SK-N-SH treated with all-trans-retinoic acid at 6 μM for 48 hours (cell line): ENCODE results near the gene GRK2.

Experiments used
- ATAC-seq: fragments of 200-7000 bp; cut with Tn5 transposase; 3 replicates; pipeline ENCODE4 v1.9.1; 2020; ENCODE audit warnings: mild to moderate bottlenecking, moderate library complexity
- ARNTL ChIP-seq: fragments of 450-650 bp; formaldehyde crosslinking; IDR thresholded peaks from 2 replicates; pipeline ENCODE4 v1.5.0; 2020; ENCODE audit warnings: low read depth, mild to moderate bottlenecking, moderate library complexity, borderline replicate concordance
- BACH2 ChIP-seq: fragments of 250-450 bp; sonication (Bioruptor Pico); IDR thresholded peaks from 2 replicates; pipeline ENCODE4 v1.9.0; 2021; ENCODE audit warnings: mild to moderate bottlenecking, borderline replicate concordance
- CREB5 ChIP-seq: fragments of 250-450 bp; sonication (Bioruptor Pico); IDR thresholded peaks from 2 replicates; pipeline ENCODE4 v1.5.1; 2020; ENCODE audit warnings: low read depth, mild to moderate bottlenecking, moderate library complexity
- CSDC2 ChIP-seq: fragments of 250-450 bp; sonication (Bioruptor Pico); IDR thresholded peaks from 2 replicates; pipeline ENCODE4 v1.5.0; 2020; ENCODE audit warnings: mild to moderate bottlenecking, moderate library complexity
- CSRNP3 ChIP-seq: fragments of 250-450 bp; sonication (Bioruptor Pico); IDR thresholded peaks from 2 replicates; pipeline ENCODE4 v1.5.1; 2021; ENCODE audit warnings: mild to moderate bottlenecking, moderate library complexity
- ESRRG ChIP-seq: fragments of 250-450 bp; sonication (Bioruptor Pico); IDR thresholded peaks from 2 replicates; pipeline ENCODE4 v1.6.1; 2021; ENCODE audit warnings: mild to moderate bottlenecking
- OSR1 ChIP-seq: fragments of 250-450 bp; sonication (Bioruptor Pico); IDR thresholded peaks from 2 replicates; pipeline ENCODE4 v1.8.0; 2022; ENCODE audit warnings: moderate library complexity, mild to moderate bottlenecking, inconsistent platforms
- POU6F1 ChIP-seq: fragments of 250-450 bp; sonication (Bioruptor Pico); IDR thresholded peaks from 2 replicates; pipeline ENCODE4 v1.8.0; 2021; ENCODE audit warnings: low read depth, mild to moderate bottlenecking, moderate library complexity, borderline replicate concordance
- PPARA ChIP-seq: fragments of 250-450 bp; sonication (Bioruptor Pico); IDR thresholded peaks from 2 replicates; pipeline ENCODE4 v1.5.0; 2020; ENCODE audit warnings: mild to moderate bottlenecking, borderline replicate concordance
- RARB ChIP-seq: fragments of 250-450 bp; sonication (Bioruptor Pico); IDR thresholded peaks from 2 replicates; pipeline ENCODE4 v1.8.0; 2021; ENCODE audit warnings: mild to moderate bottlenecking, moderate library complexity
- SNAI2 ChIP-seq: fragments of 250-450 bp; sonication (Bioruptor Pico); IDR thresholded peaks from 2 replicates; pipeline ENCODE4 v1.5.0; 2020; ENCODE audit warnings: mild to moderate bottlenecking, moderate library complexity
- TCF4 ChIP-seq: fragments of 250-450 bp; sonication (Bioruptor Pico); IDR thresholded peaks from 2 replicates; pipeline ENCODE4 v1.8.0; 2021; ENCODE audit warnings: mild to moderate bottlenecking, moderate library complexity, borderline replicate concordance
- TOX ChIP-seq: fragments of 250-450 bp; sonication (Bioruptor Pico); IDR thresholded peaks from 2 replicates; pipeline ENCODE4 v1.8.0; 2021; ENCODE audit warnings: mild to moderate bottlenecking, moderate library complexity, borderline replicate concordance
- TSHZ2 ChIP-seq: fragments of 250-450 bp; sonication (Bioruptor Pico); IDR thresholded peaks from 2 replicates; pipeline ENCODE4 v1.5.0; 2020; ENCODE audit warnings: mild to moderate bottlenecking, moderate library complexity
- ZC3H10 ChIP-seq: fragments of 250-450 bp; sonication (Bioruptor Pico); IDR thresholded peaks from 2 replicates; pipeline ENCODE4 v1.5.1; 2021; ENCODE audit warnings: mild to moderate bottlenecking, moderate library complexity
- ZFP3 ChIP-seq: fragments of 250-450 bp; sonication (Bioruptor Pico); IDR thresholded peaks from 2 replicates; pipeline ENCODE4 v1.5.0; 2020; ENCODE audit warnings: mild to moderate bottlenecking, moderate library complexity
- ZFP30 ChIP-seq: fragments of 450-650 bp; formaldehyde crosslinking; IDR thresholded peaks from 2 replicates; pipeline ENCODE4 v1.5.0; 2022; ENCODE audit warnings: mild to moderate bottlenecking, moderate library complexity
- ZNF565 ChIP-seq: fragments of 450-650 bp; formaldehyde crosslinking; conservative IDR thresholded peaks from 2 replicates; pipeline ENCODE4 v1.5.0; 2020; ENCODE audit warnings: low read depth, mild to moderate bottlenecking, moderate library complexity
- ZNF70 ChIP-seq: fragments of 450-650 bp; formaldehyde crosslinking; IDR thresholded peaks from 2 replicates; pipeline ENCODE4 v1.5.0; 2020; ENCODE audit warnings: mild to moderate bottlenecking, moderate library complexity
- ZNF8 ChIP-seq: fragments of 450-650 bp; formaldehyde crosslinking; IDR thresholded peaks from 2 replicates; pipeline ENCODE4 v1.5.0; 2020; ENCODE audit warnings: mild to moderate bottlenecking, moderate library complexity

GRK2 gene

GRCh38 chr11:67285541-67286498 lies 19.5 kb downstream of the GRK2 start (continued):
- TF ChIP-seq ZNF8 (CRISPR knock-in tag): no peak
- TF ChIP-seq TCF4 (CRISPR knock-in tag): no peak
- no peak for TF ChIP-seq TOX (CRISPR knock-in tag)
- TF ChIP-seq, all 23 proteins: peak for 0

GRCh38 chr11:67286621-67287333 lies 20.5 kb downstream of the GRK2 start:
- TF ChIP-seq PPARA (CRISPR knock-in tag): no peak
- no peak for TF ChIP-seq TOX (CRISPR knock-in tag)
- no peak for TF ChIP-seq CSDC2 (CRISPR knock-in tag)
- no peak for TF ChIP-seq ZFP3 (CRISPR knock-in tag)
- no peak for TF ChIP-seq BACH2
- no peak for TF ChIP-seq ZNF8 (CRISPR knock-in tag)
- no peak for TF ChIP-seq OSR1 (CRISPR knock-in tag)
- TF ChIP-seq ZFP30 (CRISPR knock-in tag): no peak
- no peak for TF ChIP-seq ZNF70
- TF ChIP-seq ZC3H10 (CRISPR knock-in tag): no peak
- no peak for TF ChIP-seq TSHZ2 (CRISPR knock-in tag)
- no peak for TF ChIP-seq ZNF565
- no peak for TF ChIP-seq SNAI2 (CRISPR knock-in tag)
- no peak for ATAC-seq

GRCh38 chr11:67287355-67288197 lies 21.3 kb downstream of the GRK2 start:
- ATAC-seq: no peak; the same call in 2 of the 3 replicates
- TF ChIP-seq RARB (CRISPR knock-in tag) (no peak), ZFP3 (CRISPR knock-in tag) (no peak), CSDC2 (CRISPR knock-in tag) (no peak), CSRNP3 (no peak), ESRRG (CRISPR knock-in tag) (no peak), ZNF565 (no peak), CREB5 (CRISPR knock-in tag) (no peak)

GRCh38 chr11:67288198-67288451 lies 21.9 kb downstream of the GRK2 start:
- no peak for ATAC-seq
- TF ChIP-seq TOX (CRISPR knock-in tag): no peak
- TF ChIP-seq OSR1 (CRISPR knock-in tag): no peak
- TF ChIP-seq ARNTL: no peak
- no peak for TF ChIP-seq TCF4 (CRISPR knock-in tag)
- TF ChIP-seq ZC3H10 (CRISPR knock-in tag): no peak
- no peak for TF ChIP-seq PPARA (CRISPR knock-in tag)
- no peak for TF ChIP-seq ZFP30 (CRISPR knock-in tag)
- no peak for TF ChIP-seq BACH2
- TF ChIP-seq POU6F1 (CRISPR knock-in tag): no peak
- no peak for TF ChIP-seq CSDC2 (CRISPR knock-in tag)
- no peak for TF ChIP-seq TSHZ2 (CRISPR knock-in tag)
- TF ChIP-seq CREB5 (CRISPR knock-in tag): no peak
